HEK293T (cell line): ENCODE data around the gene SLC39A12.

ENCODE experiments used
- BHLHE40 ChIP-seq: fragments of 450-650 bp; IDR thresholded peaks from 2 replicates; pipeline ENCODE4 v1.6.1; 2016; ENCODE audit warnings: mild to moderate bottlenecking, moderate library complexity, borderline replicate concordance
- ELF4 ChIP-seq: fragments of 450-650 bp; IDR thresholded peaks from 2 replicates; pipeline ENCODE4 v1.6.1; 2017; ENCODE audit warnings: antibody characterized with exemption
- FOXA1 ChIP-seq: fragments of 450-650 bp; IDR thresholded peaks from 2 replicates; pipeline ENCODE4 v1.6.1; 2016; ENCODE audit warnings: mild to moderate bottlenecking
- FOXM1 ChIP-seq: fragments of 450-650 bp; IDR thresholded peaks from 2 replicates; pipeline ENCODE4 v1.6.1; 2017; ENCODE audit warnings: mild to moderate bottlenecking, borderline replicate concordance
- L3MBTL2 ChIP-seq: fragments of 450-650 bp; conservative IDR thresholded peaks from 2 replicates; pipeline ENCODE4 v1.6.1; 2016; ENCODE audit warnings: mild to moderate bottlenecking
- NFRKB ChIP-seq: fragments of 450-650 bp; IDR thresholded peaks from 2 replicates; pipeline ENCODE4 v1.6.1; 2016; ENCODE audit warnings: mild to moderate bottlenecking, moderate library complexity
- SP1 ChIP-seq: fragments of 450-650 bp; IDR thresholded peaks from 2 replicates; pipeline ENCODE4 v1.6.1; 2017
- TARDBP ChIP-seq: fragments of 450-650 bp; IDR thresholded peaks from 2 replicates; pipeline ENCODE4 v1.6.1; 2016

GRCh38 chr10:18043148-18044006 lies 91.7 kb downstream of the SLC39A12 start:
- no peak for TF ChIP-seq L3MBTL2
- TF ChIP-seq NFRKB, result no peak
- no peak for TF ChIP-seq FOXM1
- TF ChIP-seq BHLHE40, result no peak
- no peak for TF ChIP-seq ELF4
- TF ChIP-seq FOXA1, result no peak
- TF ChIP-seq SP1, result no peak
- no peak for TF ChIP-seq TARDBP
